ELR (cell line): Measurements from ENCODE around the gene DMXL1.

ENCODE experiments used
- DNase-seq: peaks from one replicate; pipeline ENCODE4 v3.0.0-alpha.2; 2015; ENCODE audit warnings: low read depth

DMXL1 gene, protein sequence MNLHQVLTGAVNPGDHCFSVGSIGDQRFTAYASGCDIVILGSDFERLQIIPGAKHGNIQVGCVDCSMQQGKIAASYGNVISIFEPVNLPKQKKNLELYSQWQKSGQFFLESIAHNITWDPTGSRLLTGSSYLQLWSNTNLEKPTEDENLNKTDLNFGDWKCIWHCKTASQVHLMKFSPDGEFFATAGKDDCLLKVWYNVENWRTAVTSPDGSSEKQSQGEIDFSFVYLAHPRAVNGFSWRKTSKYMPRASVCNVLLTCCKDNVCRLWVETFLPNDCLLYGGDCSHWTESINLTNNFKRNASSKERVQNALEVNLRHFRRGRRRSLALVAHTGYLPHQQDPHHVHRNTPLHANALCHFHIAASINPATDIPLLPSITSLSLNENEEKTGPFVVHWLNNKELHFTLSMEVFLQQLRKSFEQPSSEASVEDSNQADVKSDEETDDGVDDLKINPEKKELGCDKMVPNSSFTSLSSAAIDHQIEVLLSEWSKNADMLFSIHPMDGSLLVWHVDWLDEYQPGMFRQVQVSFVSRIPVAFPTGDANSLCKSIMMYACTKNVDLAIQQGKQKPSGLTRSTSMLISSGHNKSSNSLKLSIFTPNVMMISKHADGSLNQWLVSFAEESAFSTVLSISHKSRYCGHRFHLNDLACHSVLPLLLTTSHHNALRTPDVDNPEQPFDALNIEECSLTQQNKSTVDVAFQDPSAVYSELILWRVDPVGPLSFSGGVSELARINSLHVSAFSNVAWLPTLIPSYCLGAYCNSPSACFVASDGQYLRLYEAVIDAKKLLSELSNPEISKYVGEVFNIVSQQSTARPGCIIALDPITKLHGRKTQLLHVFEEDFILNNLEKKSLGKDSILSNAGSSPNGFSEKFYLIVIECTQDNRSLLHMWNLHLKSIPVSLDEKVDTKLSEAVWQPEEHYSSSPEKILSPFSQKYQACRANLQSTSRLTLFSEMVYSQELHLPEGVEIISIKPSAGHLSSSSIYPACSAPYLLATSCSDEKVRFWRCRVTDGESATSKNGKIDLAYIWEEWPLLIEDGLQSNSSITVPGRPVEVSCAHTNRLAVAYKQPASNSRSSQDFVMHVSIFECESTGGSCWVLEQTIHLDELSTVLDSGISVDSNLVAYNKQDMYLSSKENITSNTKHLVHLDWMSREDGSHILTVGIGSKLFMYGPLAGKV (N-terminal part only)

DNA sequence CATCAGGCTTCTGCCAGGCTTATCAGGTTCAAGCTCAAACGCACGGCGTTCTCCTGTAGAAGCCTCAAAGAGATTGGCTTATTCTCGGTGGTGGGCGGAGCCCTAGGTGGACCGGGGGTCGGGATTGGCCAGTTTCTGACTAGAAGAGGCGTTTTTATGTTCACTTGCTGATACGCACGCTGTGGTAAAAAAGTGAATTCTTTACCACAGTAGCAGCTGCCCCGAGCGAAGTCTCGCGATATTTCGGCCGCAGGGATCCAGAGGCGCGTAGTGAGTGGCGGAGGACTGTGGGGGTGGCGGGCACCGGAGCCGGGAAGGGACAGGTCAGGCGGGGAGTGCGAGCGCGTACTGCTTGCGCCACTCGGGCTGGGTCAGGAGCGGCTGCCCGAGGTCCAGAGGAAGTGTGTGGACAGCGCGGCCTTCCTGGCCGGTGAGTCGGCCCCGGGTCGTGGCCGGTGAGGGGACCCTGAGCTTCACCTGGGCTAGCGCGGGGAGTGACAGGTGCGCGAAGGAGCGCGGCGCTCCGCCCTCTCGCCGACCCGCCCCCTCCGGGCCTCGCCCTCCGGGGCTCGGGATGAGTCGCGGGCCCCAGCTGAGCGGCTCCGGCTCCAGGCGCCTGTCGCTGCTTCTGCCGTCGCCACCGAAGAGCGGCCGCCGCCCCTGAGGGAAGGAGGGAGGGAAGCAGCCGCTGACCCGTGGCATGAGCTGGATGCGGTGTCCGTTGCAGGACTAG lies at the start of gene DMXL1:
Gene DMXL1 (plus strand): TSS at position 260 of the 733 bp plus-strand sequence. CDS start 483 bp downstream, outside the sequence.
- peak; percentile 99 for DNase-seq

DNA sequence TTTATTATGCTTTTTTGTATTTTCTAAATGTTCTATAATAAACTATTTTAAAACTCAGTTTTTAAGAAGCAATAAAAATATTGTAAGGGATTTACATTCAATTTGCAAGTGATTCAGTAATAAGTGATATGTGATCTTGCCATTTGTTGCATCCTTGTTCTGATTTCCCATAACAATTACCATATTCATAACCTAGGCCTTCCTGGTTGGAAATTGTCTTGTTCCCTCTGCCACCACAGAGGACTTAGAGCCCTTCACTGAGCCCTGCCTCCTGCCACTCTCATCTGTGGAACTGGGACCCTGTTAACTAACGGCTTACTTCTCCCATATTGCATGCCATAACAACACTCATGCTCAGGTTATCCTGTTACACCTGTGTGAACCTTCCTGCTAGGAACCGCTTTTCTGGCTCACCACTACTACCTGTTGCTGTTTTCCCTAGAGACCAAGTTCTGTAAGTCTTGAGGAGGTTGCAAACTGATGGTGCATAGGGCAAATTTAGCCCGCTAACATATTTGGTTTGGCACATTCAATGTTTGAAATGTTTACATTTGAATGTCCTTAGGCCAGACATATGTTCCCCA lies 49.6 kb upstream of the DMXL1 start:
- DNase-seq: no peak

DNA sequence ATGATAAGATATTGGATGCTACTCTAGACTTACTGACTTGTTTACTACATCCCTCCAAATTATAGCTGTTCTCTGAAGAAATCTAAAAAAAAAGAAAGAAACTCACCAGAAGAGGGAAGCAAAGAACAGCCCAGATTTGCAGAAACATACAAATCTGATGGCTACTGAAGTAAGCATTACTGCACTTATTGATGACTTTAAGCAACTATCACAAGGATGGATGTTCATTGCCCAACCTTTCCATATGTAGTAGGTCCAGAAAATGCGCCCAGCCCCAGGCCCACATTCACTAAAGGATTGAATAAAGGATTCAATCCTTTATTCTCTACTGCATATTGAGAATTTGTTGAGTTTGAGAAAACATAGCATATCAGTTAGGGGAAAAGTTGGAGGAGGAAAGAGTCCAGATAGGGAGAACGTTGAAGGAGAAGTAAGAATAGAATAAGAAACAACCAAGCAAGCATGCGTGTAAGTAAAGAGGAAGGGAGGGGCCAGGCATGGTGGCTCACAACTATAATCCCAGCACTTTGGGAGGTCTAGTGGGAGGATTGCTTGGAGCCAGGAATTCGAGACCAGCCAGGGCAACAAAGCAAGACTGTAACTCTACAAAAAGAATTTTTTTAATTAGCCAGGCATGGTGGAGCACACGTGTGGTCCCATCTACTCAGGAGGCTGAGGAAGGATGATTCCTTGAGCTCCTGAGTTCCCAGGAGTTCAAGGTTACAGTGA lies 48.7 kb upstream of the DMXL1 start:
- peak; percentile 57 for DNase-seq

DNA sequence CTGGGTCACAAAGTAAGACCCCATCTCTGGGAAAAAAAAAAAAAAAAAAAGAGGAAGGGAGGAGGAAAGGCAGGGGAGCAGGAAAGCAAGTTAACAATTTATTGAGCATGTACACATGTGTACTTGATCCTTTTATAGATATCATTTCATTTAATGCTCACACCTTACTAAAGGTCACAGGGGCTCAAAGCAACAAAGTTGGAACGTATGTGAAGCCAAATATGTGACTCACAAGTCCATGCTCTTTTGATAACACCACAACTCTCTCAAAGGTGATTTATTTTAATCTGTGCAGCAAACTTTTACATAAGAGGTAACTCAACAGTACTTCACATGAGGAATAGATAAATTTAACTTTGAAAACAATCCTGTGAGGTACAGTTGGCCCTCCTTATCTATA lies 48.1 kb upstream of the DMXL1 start:
- no peak for DNase-seq

DNA sequence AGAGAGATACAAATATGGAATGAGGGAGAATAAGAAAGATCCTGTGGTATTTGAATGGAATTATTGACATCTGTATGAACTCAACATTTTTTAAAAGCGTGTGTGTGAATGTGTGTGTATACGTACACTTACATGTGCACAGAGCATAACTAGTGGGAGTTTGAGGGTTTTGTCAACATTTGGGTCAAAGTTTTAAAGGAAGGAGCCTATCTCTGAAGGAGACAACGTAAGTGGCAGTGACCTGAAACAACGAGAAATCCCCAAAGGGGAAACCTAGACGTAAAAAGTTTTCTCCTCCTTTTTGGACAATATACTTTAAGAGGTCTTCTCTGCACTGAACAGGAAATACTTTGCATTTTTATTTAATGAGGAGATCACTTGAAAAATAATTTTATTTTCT lies 42.3 kb upstream of the DMXL1 start:
- DNase-seq: no peak

DNA sequence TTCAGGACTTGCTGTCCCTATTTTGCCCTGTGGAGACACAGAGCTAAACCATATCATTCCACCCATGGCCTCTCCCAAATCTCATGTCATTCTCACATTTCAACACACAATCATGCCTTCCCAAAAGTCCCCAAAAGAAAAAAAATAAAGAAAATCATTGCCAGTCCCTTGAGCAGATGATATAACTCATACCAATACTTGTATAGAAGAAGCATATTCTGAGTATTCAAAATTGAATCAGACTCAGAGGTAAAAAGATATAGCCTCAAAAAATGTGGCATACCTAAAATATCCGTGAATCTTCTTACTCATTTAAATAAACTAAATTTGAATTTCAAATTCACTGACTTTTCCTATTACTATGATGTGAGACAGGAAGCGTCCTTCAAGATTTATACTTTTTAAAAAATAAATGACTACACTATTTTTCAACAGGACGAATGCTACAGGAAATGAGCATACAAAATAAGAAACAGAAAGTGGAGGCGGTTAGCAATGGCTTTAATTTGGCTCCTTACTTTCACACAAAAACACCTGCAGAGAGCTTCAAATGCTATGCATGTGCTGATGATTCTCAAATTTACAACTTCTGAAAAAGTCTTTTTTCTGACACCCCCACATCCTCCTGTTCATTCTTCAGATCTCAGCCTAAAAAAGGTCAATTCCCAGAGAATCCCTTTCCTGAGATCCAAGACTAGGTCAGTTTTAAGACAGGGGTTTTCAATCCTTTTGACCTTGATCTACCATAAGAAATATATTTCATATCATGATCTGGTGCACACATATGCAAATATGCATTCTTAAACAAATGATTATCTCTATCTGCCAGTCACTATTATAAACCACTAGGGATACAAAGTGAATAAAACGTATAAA lies 39.6 kb upstream of the DMXL1 start:
- no peak for DNase-seq

DNA sequence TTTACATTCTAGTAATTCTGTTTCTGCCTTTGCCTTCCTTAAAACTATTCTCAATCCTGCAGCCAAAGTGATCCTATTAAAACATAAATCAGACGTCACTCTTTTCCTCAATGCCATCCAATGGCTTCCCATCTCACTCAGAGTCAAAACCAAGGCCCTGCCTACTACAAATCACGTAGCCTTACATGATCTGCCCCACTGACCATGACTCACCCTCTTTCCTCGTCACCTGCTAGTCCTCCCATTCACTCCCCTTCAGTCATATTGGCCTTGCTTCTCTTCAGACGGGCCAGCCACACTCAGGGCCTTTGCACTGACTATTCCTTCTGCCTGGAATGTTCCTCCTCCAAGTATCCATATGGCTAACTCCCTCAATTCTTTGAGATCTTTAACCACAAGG lies 39.0 kb upstream of the DMXL1 start:
- peak; percentile 32 for DNase-seq

DNA sequence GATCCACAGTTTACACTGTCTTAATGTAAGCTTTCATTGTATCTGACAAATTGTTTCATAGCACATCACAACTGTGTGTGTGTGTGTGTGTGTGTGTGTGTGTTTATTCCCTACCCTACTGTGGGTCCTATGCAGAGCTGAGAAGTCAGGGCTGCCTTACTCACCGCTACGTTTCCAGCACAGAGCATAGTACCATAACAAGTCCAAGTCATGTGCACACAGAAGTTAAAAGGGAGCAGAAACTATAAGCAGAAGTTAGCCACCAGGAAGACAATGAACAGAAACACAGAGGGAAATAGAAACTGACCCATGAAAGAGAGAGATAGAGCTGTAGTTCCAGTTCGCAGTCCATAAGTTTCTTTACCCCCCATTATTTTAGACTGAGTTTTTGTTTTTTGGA lies 38.2 kb upstream of the DMXL1 start:
- DNase-seq: no peak

DNA sequence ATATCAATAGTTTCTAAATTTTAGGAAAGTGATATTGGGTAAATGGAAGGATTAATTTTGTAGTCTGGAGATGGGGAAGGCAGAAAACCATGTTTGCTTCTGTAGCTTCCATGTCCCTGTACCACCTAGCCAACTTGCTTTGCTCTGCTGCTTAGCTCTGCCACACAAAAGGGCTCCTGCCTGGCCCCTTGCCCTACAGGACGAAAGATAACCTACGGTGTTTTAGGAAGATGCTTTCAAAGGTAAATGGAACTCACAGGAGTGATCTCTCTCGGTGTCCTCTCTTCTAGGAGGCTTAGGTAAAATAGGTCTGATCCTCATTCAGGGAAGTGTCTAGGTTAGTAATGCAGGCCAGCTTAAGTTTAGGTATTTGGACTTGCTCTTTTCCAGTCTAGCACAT lies 37.8 kb upstream of the DMXL1 start:
- no peak for DNase-seq

DNA sequence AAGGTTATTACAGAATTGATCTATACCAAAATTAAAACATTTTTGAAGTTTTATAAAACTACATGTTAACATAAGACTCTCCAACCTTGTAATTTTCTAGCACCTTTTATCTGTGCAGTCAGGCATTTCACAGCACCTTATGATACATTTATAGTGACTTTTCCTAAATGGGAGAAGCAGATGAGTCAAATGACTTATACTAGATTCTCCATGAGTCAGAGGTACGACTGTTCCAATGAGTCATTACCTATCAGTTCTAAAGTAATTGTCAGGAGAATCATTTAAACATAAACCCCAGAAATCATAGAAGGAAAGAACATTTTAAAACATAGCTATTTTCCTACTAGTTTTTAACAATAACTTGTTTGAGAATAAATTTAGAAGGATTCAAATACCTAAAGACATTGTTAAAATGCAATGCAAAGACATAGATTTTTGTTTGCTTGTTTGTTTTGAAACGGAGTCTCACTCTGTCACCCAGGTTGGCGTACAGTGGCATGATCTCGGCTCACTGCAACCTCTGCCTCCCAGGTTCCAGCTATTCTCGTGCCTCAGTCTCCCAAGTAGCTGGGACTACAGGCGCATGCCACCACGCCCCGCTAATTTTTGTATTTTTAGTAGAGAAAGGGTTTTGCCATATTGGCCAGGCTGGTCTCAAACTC lies 34.7 kb upstream of the DMXL1 start:
- peak; percentile 93 for DNase-seq

DNA sequence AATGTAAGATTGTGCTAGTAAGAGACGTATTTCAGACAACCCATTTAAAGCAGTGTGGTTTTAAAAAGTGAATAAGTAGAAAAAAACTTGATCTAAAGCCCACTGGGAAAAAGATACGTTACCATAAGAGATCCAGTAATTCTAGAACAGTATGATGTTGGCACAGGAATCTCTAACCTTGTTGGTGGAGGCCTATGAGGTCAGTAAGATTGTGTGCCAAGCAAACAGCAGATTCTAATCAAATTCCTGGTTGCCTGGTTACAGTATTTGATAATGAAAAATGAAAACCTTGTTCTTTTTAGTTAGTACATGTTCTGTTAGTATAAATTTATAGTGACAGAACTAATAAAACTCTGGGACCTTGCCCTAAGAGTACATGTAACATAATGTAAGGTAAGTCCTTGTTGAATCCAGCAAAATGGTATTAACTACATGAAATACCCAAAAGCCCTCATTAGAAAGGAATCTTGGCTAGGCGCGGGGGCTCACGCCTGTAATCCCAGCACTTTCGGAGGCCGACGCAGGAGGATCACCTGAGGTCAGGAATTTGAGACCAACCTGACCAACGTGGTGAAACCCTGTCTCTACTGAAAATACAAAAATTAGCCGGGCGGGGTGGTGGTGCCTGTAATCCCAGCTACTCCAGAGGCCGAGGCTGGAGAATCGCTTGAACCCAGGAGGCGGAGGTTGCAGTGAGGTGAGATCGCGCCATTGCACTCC lies 33.2 kb upstream of the DMXL1 start:
- no peak for DNase-seq

DNA sequence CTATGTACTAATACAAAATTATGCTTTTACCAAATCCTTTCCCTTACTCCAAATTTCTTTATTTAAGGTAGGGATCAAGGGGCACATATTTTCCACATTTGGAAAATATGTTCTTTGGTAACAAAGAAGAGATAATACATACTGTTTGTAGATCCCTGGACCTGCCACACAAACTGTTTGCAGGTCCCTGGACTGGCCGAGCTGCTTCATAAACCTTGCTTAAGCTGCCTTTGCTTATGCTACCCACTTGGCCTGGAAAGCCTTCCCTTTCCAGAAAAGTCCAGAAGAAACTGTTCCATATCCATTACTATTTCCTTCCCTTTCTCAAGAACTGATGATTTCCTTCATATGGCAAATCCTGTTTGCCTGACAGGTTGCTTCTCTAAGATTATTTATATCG lies 22.6 kb upstream of the DMXL1 start:
- no peak for DNase-seq

DNA sequence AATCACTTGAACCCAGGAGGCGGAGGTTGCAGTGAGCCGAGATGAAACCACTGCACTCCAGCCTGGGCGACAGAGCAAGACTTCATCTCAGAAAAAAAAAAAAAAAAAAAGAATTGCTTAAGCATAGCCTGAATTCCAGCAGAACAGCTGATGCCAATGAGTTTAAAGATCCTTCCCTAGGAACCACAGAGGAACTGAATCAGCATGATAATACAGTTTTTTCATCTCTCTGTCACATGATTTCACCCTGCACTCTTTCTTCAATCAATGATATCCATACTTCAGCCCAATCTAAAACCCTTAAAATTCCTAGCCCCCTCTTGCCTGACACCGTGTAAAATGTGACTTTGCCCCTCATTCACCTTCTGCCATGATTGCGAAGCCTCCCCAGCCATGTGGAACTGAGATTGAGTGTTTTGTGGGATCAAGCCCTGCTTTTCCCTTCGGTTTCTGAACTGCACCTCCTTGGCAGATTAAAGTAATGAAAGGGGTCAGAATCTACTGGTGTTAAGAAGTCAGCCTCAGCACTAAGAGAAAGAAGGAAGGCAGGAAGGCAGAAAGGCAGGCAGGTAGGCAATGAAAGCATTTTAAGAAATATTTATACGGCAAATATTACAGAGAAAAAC lies 20.9 kb upstream of the DMXL1 start:
- DNase-seq: peak; percentile 58

DNA sequence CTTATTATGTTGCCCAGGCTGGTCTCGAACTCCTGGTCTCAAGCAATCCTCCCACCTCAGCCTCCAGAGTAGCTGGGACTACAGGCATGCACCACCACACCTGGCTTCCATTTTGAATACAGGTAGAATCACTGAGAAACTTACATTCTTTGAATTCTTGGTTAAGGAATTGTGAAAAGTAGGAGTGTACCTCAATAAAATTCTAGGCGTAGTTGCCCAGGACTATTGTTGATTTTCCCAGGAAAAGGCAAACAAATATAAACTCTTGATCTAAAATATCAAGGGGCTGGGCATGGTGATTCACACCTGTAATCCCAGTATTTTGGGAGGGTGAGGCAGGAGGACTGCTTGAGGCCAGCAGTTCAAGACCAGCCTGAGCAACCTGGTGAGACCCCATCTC lies 16.8 kb upstream of the DMXL1 start:
- no peak for DNase-seq

DNA sequence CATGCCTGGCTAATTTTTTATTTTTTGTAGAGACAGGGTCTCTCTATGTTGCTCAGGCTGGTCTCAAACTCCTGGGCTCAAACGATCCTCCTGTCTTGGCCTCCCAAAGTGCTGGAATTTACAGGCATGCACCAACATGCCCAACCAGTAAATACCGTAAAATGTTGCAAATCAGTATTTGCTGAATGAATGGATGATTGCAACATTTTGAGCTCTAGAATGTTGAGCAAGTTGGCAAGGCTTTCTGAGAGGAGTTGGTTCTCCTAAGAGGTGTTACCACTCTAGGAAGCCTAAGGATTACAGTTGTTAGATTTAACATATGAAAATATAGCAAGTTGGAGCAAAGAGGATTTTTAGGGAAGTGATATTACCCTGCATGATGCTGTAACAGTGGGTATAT lies 15.6 kb upstream of the DMXL1 start:
- DNase-seq: no peak

DNA sequence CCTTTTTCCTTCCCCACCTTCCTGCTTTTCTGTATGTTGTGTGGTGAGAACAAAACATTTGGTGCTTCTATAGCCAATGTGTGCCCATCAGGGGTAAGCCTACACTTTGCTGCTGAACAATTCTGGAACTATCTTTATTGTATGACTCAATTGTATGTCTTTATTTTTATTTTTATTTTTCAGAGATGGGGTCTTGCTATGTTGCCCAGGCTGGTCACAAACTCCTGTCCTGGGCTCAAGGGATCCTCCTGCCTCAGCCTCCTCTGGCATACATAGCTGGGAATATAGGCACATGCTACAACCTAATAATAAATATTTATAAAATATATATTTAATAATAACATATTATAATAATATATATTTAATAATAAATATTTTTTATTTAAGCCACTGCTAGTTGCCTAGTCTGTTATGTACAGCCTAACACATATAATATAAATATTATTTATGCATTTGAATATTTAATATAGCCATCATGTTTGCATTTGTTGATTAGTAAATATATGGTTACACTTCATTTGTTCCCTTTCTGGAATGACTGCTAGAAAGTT lies 11.8 kb upstream of the DMXL1 start:
- no peak for DNase-seq

DNA sequence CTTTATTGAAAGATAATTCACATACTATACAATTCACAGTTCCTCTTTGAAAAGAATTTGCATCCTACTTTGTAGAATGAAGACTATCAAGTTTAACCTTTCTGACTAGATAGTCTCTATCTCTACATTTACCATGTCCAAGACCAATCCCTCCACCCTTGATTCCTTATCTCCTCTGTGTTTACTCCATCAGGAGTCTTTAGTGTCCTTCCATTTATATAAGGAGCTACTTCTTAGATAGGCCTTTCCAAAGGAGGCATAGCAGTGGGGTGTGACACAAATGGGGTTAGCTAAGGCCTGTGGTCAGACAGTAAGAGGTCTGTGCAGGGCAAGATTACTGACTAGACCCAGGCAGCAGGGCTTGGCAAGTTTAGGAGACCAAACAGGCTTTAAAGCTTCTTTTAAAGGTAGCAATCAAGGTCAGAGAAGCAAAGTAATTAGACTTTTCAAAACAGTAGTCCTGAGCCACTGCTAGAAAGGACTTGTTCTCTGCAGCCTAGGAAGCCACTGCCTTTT lies 11.1 kb upstream of the DMXL1 start:
- no peak for DNase-seq
